Measurements from ENCODE around the gene NEAT1. TPM values are rescaled to one million over a fixed set of nuclear protein-coding genes. Genes with fewer than 3 reads are reported as not detected.
"Not testable (repeated sequence)": the region's sequence is repeated elsewhere in the genome, so short reads cannot be mapped to it uniquely, and the experiment has no call there.

NEAT1 gene
- total RNA-seq, 1 experiment from 2014 or later, result 2.6 TPM

DNA sequence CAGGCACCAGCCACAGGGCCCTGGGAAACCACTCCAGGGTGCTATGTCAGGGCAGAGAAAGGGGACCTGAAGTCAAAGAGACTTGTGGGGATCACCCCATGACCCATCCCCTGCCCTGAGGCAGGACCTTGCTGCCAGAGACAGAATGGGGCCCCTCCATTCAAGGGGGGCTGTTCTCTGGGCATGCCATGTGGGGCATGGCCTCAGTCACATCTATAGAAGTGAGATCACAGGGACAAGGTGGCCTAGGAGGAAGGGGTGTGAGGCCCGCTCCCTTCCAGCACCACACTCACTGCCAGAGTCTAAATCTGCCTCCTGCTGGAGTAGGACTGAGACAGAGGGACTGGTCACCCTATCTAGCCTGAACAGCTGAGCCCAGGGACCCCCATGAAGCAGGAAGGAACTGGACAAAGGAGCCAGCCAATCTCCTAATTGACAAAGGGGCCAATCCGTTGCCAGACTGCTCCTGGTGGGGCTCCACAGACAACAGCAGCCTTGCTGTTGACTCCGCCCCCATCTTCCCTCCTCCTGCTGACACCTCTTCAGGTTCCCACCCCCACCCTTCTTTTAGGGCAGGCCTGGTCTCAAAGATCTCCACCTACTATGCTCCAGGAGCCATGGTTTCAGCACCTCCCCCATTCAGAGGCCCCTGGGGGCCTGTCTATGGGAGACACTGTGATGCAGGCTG, 26.0 kb downstream of the NEAT1 start:
- DNase-seq (ENCODE audit: low read depth), result no peak

- not testable (repeated sequence) for DNase-seq (ENCODE audit: low read depth)
Observed at GRCh38 chr11:65451301-65451700, 28.7 kb downstream of the NEAT1 start.

DNA sequence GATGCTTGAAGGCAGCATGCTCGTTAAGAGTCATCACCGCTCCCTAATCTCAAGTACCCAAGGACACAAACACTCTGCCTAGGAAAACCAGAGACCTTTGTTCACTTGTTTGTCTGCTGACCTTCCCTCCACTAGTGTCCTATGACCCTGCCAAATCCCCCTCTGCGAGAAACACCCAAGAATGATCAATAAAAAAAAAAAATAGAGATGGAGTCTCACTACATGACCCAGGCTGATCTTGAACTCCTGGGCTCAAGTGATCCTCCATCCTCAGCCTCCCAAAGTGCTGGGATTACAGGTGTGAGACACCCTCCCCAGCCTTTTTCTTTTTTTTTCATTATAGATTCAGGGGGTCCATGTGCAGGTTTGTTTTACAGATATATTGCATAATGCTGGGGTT, 29.7 kb downstream of the NEAT1 start:
- not testable (repeated sequence) for DNase-seq (ENCODE audit: low read depth)

- DNase-seq (ENCODE audit: low read depth), result no peak
Observed at GRCh38 chr11:65452806-65453490, 30.4 kb downstream of the NEAT1 start.

DNA sequence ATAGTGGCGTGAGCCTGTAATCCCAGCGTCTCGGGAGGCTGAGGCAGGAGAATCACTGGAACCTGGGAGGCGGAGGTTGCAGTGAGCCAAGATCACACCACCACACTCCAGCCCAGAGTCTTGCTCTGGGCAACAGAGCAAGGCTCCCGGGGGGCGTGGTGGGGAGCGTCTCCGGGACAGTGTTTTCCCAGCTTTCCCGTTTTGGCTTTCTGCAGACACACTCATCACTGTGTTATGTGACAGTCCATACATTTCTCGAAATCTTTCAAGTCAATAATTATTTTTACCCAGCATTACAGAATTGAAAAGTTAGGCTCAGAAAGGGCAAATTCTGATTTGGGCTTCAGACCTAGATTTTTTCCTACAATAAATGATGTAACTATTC, 31.7 kb downstream of the NEAT1 start:
- no peak for DNase-seq (ENCODE audit: low read depth)

GRCh38 chr11:65454696-65455456, 32.3 kb downstream of the NEAT1 start:
- DNase-seq (ENCODE audit: low read depth), result no peak

- DNase-seq (ENCODE audit: low read depth), result no peak
Observed at GRCh38 chr11:65456418-65456817, 33.8 kb downstream of the NEAT1 start.

DNA sequence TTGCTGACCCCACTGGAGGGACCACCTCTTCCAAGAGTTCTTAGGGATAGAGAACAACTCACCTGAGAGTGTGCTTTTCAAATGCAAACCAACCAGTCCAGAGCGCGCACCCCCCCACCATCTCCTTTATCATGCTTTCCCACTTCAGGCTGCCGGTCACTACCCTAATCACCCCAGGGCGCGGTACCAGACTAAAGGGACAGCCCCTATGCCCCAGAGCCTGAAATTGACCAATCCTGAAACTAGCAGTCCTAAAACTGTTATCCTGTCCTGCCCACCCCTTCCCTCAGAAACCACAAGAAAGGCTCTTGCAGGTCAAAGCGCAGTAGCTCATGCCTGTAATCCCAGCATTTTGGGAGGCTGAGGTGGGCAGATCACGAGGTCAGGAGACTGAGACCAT, 37.0 kb downstream of the NEAT1 start:
- no peak for DNase-seq (ENCODE audit: low read depth)

DNA sequence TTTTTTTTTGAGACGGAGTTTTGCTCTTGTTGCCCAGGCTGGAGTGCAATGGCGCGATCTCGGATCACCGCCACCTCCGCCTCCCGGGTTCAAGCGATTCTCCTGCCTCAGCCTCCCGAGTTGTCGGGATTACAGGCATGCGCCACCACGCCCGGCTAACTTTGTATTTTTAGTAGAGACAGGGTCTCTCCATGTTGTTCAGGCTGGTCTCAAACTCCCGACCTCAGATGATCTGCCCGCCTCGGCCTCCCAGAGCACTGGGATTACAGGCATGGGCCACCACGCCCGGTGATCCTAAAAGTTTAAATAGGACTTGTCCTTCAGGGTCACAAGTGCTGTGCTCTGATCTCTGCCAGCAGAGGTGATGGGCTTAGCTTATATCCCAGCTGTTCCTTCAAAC, 42.9 kb downstream of the NEAT1 start:
- not testable (repeated sequence) for DNase-seq (ENCODE audit: low read depth)

GRCh38 chr11:65467306-65467705, 44.7 kb downstream of the NEAT1 start:
- not testable (repeated sequence) for DNase-seq (ENCODE audit: low read depth)

- DNase-seq (ENCODE audit: low read depth), result peak; percentile 58
Observed at GRCh38 chr11:65468874-65469333, 46.3 kb downstream of the NEAT1 start.

DNA sequence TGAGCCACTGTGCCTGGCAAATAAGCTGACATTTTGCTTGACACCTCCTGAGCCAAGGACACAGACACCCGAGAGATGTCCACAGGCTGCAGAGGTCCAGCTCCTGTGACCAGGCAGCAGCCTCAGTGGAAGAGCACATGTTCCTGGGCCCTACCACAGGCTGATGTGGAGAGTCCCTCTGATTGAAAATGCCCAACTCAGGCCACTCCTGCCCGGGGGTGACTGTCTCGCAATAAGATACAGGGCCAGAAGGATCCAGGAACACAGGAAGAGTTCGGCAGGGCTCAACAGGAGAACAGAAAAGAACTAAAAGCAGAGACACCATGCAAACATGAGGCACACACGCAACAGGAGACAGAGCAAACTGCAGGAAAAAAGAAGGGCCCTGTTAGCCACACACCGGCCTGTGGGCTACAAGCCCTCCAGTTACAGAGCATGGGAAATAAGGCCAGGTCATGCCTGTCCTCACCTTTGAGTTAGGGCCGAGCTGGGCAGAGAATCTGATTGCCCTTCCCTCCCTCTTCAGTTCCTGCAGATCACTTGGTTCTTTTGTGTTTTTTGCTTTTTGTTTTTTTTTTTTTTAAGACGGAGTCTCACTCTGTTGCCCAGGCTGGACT, 47.9 kb downstream of the NEAT1 start:
- DNase-seq (ENCODE audit: low read depth), result no peak

DNA sequence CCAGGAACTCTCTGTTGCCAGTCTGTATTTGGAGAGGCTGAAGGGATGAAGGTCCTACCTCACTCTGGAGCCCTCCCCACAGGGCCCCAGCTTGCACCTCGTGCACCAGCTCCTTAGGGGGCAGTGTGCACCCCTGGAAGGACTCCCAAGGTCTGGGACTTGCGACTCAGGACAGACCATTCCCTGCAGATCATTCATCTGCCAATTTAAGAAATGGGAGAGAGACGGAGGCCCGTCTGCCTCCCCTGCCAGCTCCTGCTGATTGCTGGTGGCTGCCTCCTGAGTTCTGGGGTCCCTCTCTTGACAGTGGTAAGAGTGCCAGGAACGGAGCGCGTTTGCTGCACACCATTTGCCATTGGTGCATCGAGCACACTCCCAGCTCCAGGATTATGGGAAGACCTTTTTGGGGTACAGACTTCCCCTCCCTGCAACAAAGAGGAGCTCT, 48.9 kb downstream of the NEAT1 start:
- DNase-seq (ENCODE audit: low read depth), result peak; percentile 79

DNA sequence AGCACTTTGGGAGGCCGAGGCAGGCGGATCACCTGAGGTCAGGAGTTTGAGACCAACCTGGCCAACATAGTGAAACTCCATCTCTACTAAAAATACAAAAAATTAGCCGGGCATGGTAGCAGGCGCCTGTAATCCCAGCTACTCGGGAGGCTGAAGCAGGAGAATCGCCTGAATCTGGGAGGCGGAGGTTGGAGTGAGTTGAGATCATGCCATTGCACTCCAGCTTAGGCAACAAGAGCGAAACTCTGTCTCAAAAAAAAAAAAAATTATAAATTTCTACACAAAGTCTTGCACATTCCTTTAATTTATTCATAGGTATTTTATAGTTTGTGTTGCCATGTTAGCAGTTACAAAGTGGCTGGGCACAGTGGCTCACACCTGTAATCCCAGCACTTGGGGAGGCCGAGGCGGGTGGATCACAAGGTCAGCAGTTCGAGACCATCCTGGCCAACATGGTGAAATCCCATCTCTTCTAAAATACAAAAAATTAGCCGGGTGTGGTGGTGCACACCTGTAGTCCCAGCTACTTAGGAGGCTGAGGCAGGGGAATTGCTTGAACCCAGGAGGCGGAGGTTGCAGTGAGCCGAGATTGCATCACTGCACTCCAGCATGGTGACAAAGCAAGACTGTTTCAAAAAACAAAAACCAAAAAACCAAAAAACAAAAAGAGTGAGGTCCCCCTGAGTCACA, 50.1 kb downstream of the NEAT1 start:
- DNase-seq (ENCODE audit: low read depth), result not testable (repeated sequence)

GRCh38 chr11:65473278-65473860, 50.8 kb downstream of the NEAT1 start:
- no peak for DNase-seq (ENCODE audit: low read depth)

DNA sequence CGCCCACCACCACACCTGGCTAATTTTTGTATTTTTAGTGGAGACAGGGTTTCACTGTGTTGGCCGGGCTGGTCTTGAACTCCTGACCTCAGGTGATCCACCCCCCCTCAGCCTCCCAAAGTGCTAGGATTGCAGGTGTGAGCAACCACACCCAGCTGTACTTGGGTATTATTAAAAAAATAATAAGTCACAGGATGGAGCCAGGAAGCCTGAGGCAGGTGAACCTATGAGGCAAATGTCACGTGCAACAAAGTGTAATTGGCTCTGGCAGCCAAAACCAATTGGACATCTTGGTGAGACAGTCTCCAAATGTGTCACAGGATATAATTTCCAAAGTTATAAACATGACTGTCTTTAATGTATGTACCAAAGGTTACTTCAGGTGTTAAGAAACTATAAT, 52.3 kb downstream of the NEAT1 start:
- DNase-seq (ENCODE audit: low read depth), result no peak

GRCh38 chr11:65476632-65477148, 54.1 kb downstream of the NEAT1 start:
- no peak for DNase-seq (ENCODE audit: low read depth)

DNA sequence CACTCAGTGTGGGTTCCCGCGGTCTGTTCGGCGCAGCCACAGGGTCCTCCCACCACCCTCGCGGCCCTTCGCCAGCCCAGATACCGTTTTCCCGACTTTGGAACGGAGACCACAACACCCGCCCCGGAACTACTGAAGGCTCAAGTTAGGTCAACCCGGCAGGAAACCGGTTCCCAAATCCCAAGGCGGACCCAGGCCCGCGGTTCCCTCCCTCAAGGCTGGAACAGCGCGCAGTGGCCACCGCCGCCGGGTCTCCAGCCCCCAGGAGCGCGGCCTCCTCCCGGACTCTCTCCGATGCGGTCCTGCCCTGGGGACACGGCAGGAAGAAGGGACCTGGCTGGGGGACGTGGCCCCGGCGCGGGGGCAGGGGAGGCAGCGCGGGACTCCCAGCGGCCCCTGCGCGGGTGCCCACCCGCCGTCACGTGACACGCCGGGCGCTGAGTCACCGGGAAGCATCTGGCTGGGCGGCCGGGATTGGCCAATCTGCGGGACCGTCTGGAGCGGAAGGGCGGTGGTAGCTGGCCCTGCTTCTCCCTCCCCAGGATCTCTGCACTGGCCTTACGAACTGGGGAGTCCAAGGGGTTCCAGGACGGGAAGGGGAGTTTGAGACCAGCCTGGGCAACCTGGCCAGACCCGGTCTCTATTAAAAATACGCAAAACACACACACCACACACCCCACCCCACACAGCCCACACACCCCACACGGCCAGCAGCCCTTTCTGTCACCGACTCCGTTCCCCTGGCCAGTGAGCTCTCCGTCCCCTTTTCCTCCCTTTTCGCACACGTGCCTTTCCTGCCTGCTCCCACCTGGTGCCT, 54.8 kb downstream of the NEAT1 start:
- DNase-seq (ENCODE audit: low read depth), result peak; percentile 98

- DNase-seq (ENCODE audit: low read depth), result peak; percentile 66
Observed at GRCh38 chr11:65478388-65479183, 56.0 kb downstream of the NEAT1 start.
